Spleen (tissue), 11 donors: ENCODE data around the gene RPTOR. TPM values are rescaled to one million over a fixed set of nuclear protein-coding genes. Genes with fewer than 3 reads are reported as not detected.

Source experiments
- DNase-seq: peaks from one replicate; pipeline ENCODE4 v3.0.0-alpha.2; 2020
- H3K27ac ChIP-seq, 8 donors: fragments of 200-600 bp; sonication (generic) in 7 of 8; 1 replicate in 4 of 8; 2 replicates in 4 of 8; pipeline versions ENCODE4 v1.5.0 to v1.8.0; 2016 to 2021; ENCODE audit warnings: inconsistent platforms in 4 of 8, mild to moderate bottlenecking in 4 of 8, moderate library complexity in 1 of 8
- H3K27me3 ChIP-seq, 7 donors: fragments of 200-600 bp; sonication (generic) in 6 of 7; replicated peaks in 1 of 7; 1 replicate in 4 of 7; 2 replicates in 3 of 7; pipeline versions ENCODE4 v1.5.0 to v1.8.0; 2016 to 2021; ENCODE audit warnings: inconsistent platforms in 3 of 7, mild to moderate bottlenecking in 1 of 7
- H3K36me3 ChIP-seq, 6 donors: fragments of 200-600 bp; sonication (generic) in 5 of 6; 1 replicate in 4 of 6; 2 replicates in 2 of 6; pipeline versions ENCODE4 v1.5.0 to v1.8.0; 2016 to 2021; ENCODE audit warnings: inconsistent platforms in 2 of 6
- H3K4me1 ChIP-seq, 6 donors: fragments of 200-600 bp; sonication (generic) in 5 of 6; 1 replicate in 3 of 6; 2 replicates in 3 of 6; pipeline versions ENCODE4 v1.5.0 to v1.8.0; 2016 to 2021; ENCODE audit warnings: inconsistent platforms in 3 of 6
- H3K4me3 ChIP-seq, 8 donors: fragments of 200-600 bp; sonication (generic) in 7 of 8; 1 replicate in 4 of 8; 2 replicates in 4 of 8; pipeline versions ENCODE4 v1.5.0 to v1.8.0; 2016 to 2021; ENCODE audit warnings: inconsistent platforms in 4 of 8, mild to moderate bottlenecking in 4 of 8, moderate library complexity in 2 of 8
- H3K9me3 ChIP-seq, 8 donors: fragments of 200-600 bp; sonication (generic) in 7 of 8; 1 replicate in 4 of 8; 2 replicates in 4 of 8; pipeline versions ENCODE4 v1.5.0 to v1.8.0; 2016 to 2021; ENCODE audit warnings: inconsistent platforms in 4 of 8
- CTCF ChIP-seq, 11 experiments: fragments of 200-600 bp in 7 of 11; fragments of 450-650 bp in 4 of 11; sonication (generic) in 4 of 11; IDR thresholded peaks in 8 of 11; conservative IDR thresholded peaks in 3 of 11; 1 replicate in 7 of 11; 2 replicates in 4 of 11; pipeline versions ENCODE4 v1.4.0 to v1.8.0; 2016 to 2021; ENCODE audit warnings: antibody characterized with exemption in 11 of 11, inconsistent platforms in 4 of 11, mild to moderate bottlenecking in 1 of 11
- POLR2A ChIP-seq, 3 donors: fragments of 450-650 bp; IDR thresholded peaks; one replicate each; pipeline ENCODE4 v1.5.1; 2017; ENCODE audit warnings: antibody characterized with exemption in 3 of 3, mild to moderate bottlenecking in 1 of 3
- POLR2AphosphoS5 ChIP-seq, 3 donors: sonication (generic); formaldehyde crosslinking; IDR thresholded peaks; one replicate each; pipeline ENCODE4 v1.5.1; 2017; ENCODE audit warnings: antibody characterized with exemption in 3 of 3
- WGBS, 5 donors: extraction: QIAGEN DNeasy Blood & Tissue Kit in 3 of 5; methylation state at CpG; one replicate each; pipeline versions ENCODE4 v1.1.5 to v1.1.7; 2013 to 2018; 5-methylcytosine and 5-hydroxymethylcytosine counted together
- intact Hi-C: fragments of 100-400 bp; cut with DNase I; formaldehyde crosslinking; loops from one replicate; pipeline ENCODE4 v1.15.0; 2023; ENCODE audit warnings: low total_unique reads
- polyA plus RNA-seq, 3 donors: library from polyadenylated mRNA; stranded (reverse); fragments of 200-250 nt; gene quantifications; one replicate each; pipeline ENCODE4 v1.2.1, GENCODE V29; 2013
- total RNA-seq, 7 donors: library from RNA; depleted of rRNA in 3 of 7; stranded (reverse); fragments of >200 nt in 3 of 7; fragmentation: NEBNext Ultra II Directional in 4 of 7; extraction: Animal tissue kit (Norgen Biotek cat#: 25700) in 4 of 7; gene quantifications; one replicate each; pipeline versions ENCODE4 v1.1.0 to v1.2.1, GENCODE V29; 2016 to 2021
- donor health status: healthy with polysubstance abuse.
- donor health status: DM: no; HTN: no; CAD: no; lungs with moderate emphysema.
- donor health status: DM: no; HTN: no; CAD: no.
- donor health status: Bipolar disorder and iron deficiency.
- donor health status: healthy.
- donor health status: DM: no; HTN: no; CAD: no.
- donor health status: DM: yes; HTN: yes; CAD: no.

The RPTOR gene
- total and polyA plus RNA-seq, 10 donors = 3.1 to 61.2 (median 40.7) TPM

GRCh38 chr17:80738020-80738808 lies 193.6 kb downstream of the RPTOR start:
- WGBS, 5 donors = 45 to 67% (median 50%) methylated on average over 17 of the region's 17 CpGs
- Histone ChIP-seq H3K9me3 (no peaks in the 10 kb centered on the region), H3K27me3 (no peaks in the 10 kb centered on the region), H3K4me3 (peak overlapping the region in 1 of 8 donors; percentile 20), H3K4me1 (peaks cover 3 to 52% (median 35%) of the 10 kb centered on the region in 6 donors), H3K27ac (peak overlapping the region; percentile 57 to 89 (median 80)), H3K36me3 (peaks cover 0 to 22% (median 0%) of the 10 kb centered on the region in 6 donors)
- no peak for DNase-seq
- intact Hi-C loops = no loop called here
- TF ChIP-seq POLR2A (IDR thresholded peaks at IDR 0.05) (no peak), POLR2AphosphoS5 (IDR thresholded peaks at IDR 0.05) (peak in 2 of 3 donors; percentile 4 to 40)

GRCh38 chr17:80738987-80739730 lies 194.5 kb downstream of the RPTOR start:
- DNase-seq = no peak
- Histone ChIP-seq H3K36me3 (peaks cover 0 to 24% (median 0%) of the 10 kb centered on the region in 6 donors), H3K27me3 (no peaks in the 10 kb centered on the region), H3K4me3 (no peak overlapping the region), H3K9me3 (no peaks in the 10 kb centered on the region), H3K4me1 (peaks cover 3 to 52% (median 35%) of the 10 kb centered on the region in 6 donors), H3K27ac (peak overlapping the region in 7 of 8 donors; percentile 36 to 89 (median 84))
- 70 to 87% (median 78%) methylated on average over 21 of the region's 21 CpGs for WGBS, 5 donors
- peak in 1 of 3 donors; percentile 41 for TF ChIP-seq POLR2AphosphoS5 (IDR thresholded peaks at IDR 0.05)
- no peak for TF ChIP-seq POLR2A (IDR thresholded peaks at IDR 0.05)
- intact Hi-C loops = no loop called here

- intact Hi-C loops = no loop called here
- Histone ChIP-seq H3K36me3 (peaks cover 0 to 24% (median 0%) of the 10 kb centered on the region in 6 donors), H3K9me3 (no peaks in the 10 kb centered on the region), H3K27ac (peak overlapping the region in 3 of 8 donors; percentile 84 to 89 (median 84)), H3K27me3 (no peaks in the 10 kb centered on the region), H3K4me3 (no peak overlapping the region), H3K4me1 (peaks cover 3 to 52% (median 35%) of the 10 kb centered on the region in 6 donors)
- 57 to 64% (median 62%) methylated on average over 3 of the region's 3 CpGs for WGBS, 5 donors
- DNase-seq = no peak
- TF ChIP-seq POLR2A (IDR thresholded peaks at IDR 0.05) = no peak
- TF ChIP-seq POLR2AphosphoS5 (IDR thresholded peaks at IDR 0.05) = no peak
- TF ChIP-seq CTCF (IDR thresholded peaks at IDR 0.05 in 8 of 11, conservative IDR thresholded peaks at IDR 0.05 in 3 of 11) = no peak
Measured at GRCh38 chr17:80740141-80740540, 195.5 kb downstream of the RPTOR start.

GRCh38 chr17:80742091-80742490 lies 197.5 kb downstream of the RPTOR start:
- Histone ChIP-seq H3K9me3 (no peaks in the 10 kb centered on the region), H3K4me3 (no peak overlapping the region), H3K4me1 (peaks cover 3 to 42% (median 28%) of the 10 kb centered on the region in 6 donors), H3K27ac (no peak overlapping the region), H3K36me3 (peaks cover 0 to 24% (median 0%) of the 10 kb centered on the region in 6 donors), H3K27me3 (no peaks in the 10 kb centered on the region)
- 94 to 96% (median 94%) methylated on average over 8 of the region's 8 CpGs for WGBS, 5 donors
- TF ChIP-seq CTCF (IDR thresholded peaks at IDR 0.05 in 8 of 11, conservative IDR thresholded peaks at IDR 0.05 in 3 of 11) = no peak
- TF ChIP-seq POLR2AphosphoS5 (IDR thresholded peaks at IDR 0.05) = no peak
- no peak for TF ChIP-seq POLR2A (IDR thresholded peaks at IDR 0.05)
- no peak for DNase-seq
- intact Hi-C loops = no loop called here
